ENCODE measurements around the gene LECT2.

DNA sequence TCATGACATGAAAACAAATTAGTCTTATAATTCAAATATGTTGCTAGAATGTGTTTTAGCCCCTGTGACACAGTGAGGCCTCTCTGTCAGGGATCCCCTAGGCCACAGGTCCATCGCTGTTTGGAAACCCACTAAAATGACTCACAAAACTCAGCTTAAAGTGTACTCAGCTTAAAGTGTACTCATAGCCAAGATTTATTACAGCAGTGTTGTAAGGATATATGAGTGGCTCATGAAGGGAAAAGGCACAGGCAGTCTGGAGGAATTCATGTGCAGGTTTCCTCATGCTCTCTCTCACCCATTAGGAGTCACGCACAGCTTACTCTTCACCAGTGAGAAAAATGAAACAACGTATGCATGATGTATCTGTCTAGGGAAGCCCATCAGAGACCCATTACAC is 49.7 kb upstream of the LECT2 start:
- no peak for TF ChIP-seq CTCF (IDR thresholded peaks at IDR 0.05 in 2 of 3, conservative IDR thresholded peaks at IDR 0.05 in 1 of 3; ENCODE audit: borderline replicate concordance in 1 of 3, insufficient read depth in 1 of 3, low read depth in 2 of 3, low read length in 2 of 3)
- TF ChIP-seq, protein P1, sequence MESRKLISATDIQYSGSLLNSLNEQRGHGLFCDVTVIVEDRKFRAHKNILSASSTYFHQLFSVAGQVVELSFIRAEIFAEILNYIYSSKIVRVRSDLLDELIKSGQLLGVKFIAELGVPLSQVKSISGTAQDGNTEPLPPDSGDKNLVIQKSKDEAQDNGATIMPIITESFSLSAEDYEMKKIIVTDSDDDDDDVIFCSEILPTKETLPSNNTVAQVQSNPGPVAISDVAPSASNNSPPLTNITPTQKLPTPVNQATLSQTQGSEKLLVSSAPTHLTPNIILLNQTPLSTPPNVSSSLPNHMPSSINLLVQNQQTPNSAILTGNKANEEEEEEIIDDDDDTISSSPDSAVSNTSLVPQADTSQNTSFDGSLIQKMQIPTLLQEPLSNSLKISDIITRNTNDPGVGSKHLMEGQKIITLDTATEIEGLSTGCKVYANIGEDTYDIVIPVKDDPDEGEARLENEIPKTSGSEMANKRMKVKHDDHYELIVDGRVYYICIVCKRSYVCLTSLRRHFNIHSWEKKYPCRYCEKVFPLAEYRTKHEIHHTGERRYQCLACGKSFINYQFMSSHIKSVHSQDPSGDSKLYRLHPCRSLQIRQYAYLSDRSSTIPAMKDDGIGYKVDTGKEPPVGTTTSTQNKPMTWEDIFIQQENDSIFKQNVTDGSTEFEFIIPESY (IDR thresholded peaks at IDR 0.05; ENCODE audit: extremely low read depth, insufficient replicate concordance, low read length), result no peak
- TF ChIP-seq, protein P2, sequence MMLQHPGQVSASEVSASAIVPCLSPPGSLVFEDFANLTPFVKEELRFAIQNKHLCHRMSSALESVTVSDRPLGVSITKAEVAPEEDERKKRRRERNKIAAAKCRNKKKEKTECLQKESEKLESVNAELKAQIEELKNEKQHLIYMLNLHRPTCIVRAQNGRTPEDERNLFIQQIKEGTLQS (IDR thresholded peaks at IDR 0.05), result no peak
- no peak for TF ChIP-seq POLR2A (IDR thresholded peaks at IDR 0.05; ENCODE audit: borderline replicate concordance, extremely low read depth, insufficient read depth, insufficient read length)
- TF ChIP-seq, protein P3, sequence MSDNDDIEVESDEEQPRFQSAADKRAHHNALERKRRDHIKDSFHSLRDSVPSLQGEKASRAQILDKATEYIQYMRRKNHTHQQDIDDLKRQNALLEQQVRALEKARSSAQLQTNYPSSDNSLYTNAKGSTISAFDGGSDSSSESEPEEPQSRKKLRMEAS (IDR thresholded peaks at IDR 0.05), result no peak
- TF ChIP-seq EZH2 (IDR thresholded peaks at IDR 0.05), result no peak
- TF ChIP-seq POLR2AphosphoS5 (IDR thresholded peaks at IDR 0.05; ENCODE audit: low read depth, low read length), result no peak
- TF ChIP-seq, protein P4, sequence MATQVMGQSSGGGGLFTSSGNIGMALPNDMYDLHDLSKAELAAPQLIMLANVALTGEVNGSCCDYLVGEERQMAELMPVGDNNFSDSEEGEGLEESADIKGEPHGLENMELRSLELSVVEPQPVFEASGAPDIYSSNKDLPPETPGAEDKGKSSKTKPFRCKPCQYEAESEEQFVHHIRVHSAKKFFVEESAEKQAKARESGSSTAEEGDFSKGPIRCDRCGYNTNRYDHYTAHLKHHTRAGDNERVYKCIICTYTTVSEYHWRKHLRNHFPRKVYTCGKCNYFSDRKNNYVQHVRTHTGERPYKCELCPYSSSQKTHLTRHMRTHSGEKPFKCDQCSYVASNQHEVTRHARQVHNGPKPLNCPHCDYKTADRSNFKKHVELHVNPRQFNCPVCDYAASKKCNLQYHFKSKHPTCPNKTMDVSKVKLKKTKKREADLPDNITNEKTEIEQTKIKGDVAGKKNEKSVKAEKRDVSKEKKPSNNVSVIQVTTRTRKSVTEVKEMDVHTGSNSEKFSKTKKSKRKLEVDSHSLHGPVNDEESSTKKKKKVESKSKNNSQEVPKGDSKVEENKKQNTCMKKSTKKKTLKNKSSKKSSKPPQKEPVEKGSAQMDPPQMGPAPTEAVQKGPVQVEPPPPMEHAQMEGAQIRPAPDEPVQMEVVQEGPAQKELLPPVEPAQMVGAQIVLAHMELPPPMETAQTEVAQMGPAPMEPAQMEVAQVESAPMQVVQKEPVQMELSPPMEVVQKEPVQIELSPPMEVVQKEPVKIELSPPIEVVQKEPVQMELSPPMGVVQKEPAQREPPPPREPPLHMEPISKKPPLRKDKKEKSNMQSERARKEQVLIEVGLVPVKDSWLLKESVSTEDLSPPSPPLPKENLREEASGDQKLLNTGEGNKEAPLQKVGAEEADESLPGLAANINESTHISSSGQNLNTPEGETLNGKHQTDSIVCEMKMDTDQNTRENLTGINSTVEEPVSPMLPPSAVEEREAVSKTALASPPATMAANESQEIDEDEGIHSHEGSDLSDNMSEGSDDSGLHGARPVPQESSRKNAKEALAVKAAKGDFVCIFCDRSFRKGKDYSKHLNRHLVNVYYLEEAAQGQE (IDR thresholded peaks at IDR 0.05; ENCODE audit: low read depth), result no peak
- no peak for TF ChIP-seq EGR1 (IDR thresholded peaks at IDR 0.05; ENCODE audit: low read depth)
- no peak for TF ChIP-seq SP1 (IDR thresholded peaks at IDR 0.05; ENCODE audit: low read depth)
- TF ChIP-seq CEBPB (IDR thresholded peaks at IDR 0.05; ENCODE audit: low read depth), result no peak
- no peak for TF ChIP-seq RAD21 (IDR thresholded peaks at IDR 0.05; ENCODE audit: low read depth)
- no peak for TF ChIP-seq YY1 (IDR thresholded peaks at IDR 0.05; ENCODE audit: extremely low read depth, insufficient replicate concordance, low read depth, low read length)
- no peak for TF ChIP-seq ZNF274 (IDR thresholded peaks at IDR 0.05; ENCODE audit: low read depth, low read length)

Measured in HCT116 (cell line).